HG03558 (cell line): Measurements from ENCODE around the gene CFAP99.

Experiments
- ATAC-seq: cut with Tn5 transposase; IDR thresholded peaks from one replicate; pipeline ENCODE4 v1.9.1; 2021; ENCODE audit warnings: moderate number of reproducible peaks; ENCODE audit not compliant: unreplicated experiment; ENCODE audit errors: extremely low read depth

The CFAP99 gene

GRCh38 chr4:2494992-2495391, 76.2 kb downstream of the CFAP99 start:
- ATAC-seq: no peak

GRCh38 chr4:2497324-2497723, 78.6 kb downstream of the CFAP99 start:
- ATAC-seq: no peak

- ATAC-seq: peak; percentile 71
Measured at GRCh38 chr4:2497931-2498330, 79.2 kb downstream of the CFAP99 start.

GRCh38 chr4:2500547-2500946, 81.8 kb downstream of the CFAP99 start:
- no peak for ATAC-seq

GRCh38 chr4:2501034-2501594, 82.4 kb downstream of the CFAP99 start:
- ATAC-seq: no peak

GRCh38 chr4:2503809-2504208, 85.1 kb downstream of the CFAP99 start:
- ATAC-seq: no peak

- no peak for ATAC-seq
Measured at GRCh38 chr4:2507259-2507658, 88.5 kb downstream of the CFAP99 start.

- ATAC-seq: no peak
Measured at GRCh38 chr4:2507855-2508254, 89.1 kb downstream of the CFAP99 start.

- ATAC-seq: no peak
Measured at GRCh38 chr4:2510351-2511259, 91.8 kb downstream of the CFAP99 start.

- ATAC-seq: no peak
Measured at GRCh38 chr4:2511645-2512131, 92.9 kb downstream of the CFAP99 start.
